ENCODE data around the gene SUPV3L1. TPM values are rescaled to one million over a fixed set of nuclear protein-coding genes. Genes with fewer than 3 reads are reported as not detected.
A peak's percentile ranks its signal among the peaks of the same experiment; 100 is the strongest.

The SUPV3L1 gene
- total and polyA plus RNA-seq, 9 of the 15 experiments (the other 6 are each of a cell fraction or from before 2014, with no cell fraction given), result 45.2 to 156 (median 92.6) TPM

GRCh38 chr10:69217119-69217754 is 37.2 kb downstream of the SUPV3L1 start (continued):
- no peak; a peak in 1 of 4 replicates for TF ChIP-seq KDM1A (IDR thresholded peaks at IDR 0.05)
- no peak for TF ChIP-seq NR2F6 (CRISPR knock-in tag; IDR thresholded peaks at IDR 0.05)
- no peak for TF ChIP-seq ESRRB (CRISPR knock-in tag; IDR thresholded peaks at IDR 0.05; ENCODE audit: borderline replicate concordance)
- TF ChIP-seq JUN (IDR thresholded peaks at IDR 0.05; ENCODE audit: borderline replicate concordance, low read depth, low read length), result peak; percentile 92
- no peak for TF ChIP-seq JUN (CRISPR knock-in tag; IDR thresholded peaks at IDR 0.05; ENCODE audit: borderline replicate concordance)
- TF ChIP-seq BDP1 (IDR thresholded peaks at IDR 0.05; ENCODE audit: insufficient read depth, insufficient read length), result no peak
- peak; percentile 13; the same call in 1 of the 2 replicates for TF ChIP-seq ZNF239 (CRISPR knock-in tag; IDR thresholded peaks at IDR 0.05)
- no peak for TF ChIP-seq ZNF134 (CRISPR knock-in tag; conservative IDR thresholded peaks at IDR 0.05)
- no peak for TF ChIP-seq TCFL5 (CRISPR knock-in tag; conservative IDR thresholded peaks at IDR 0.05)
- no peak for TF ChIP-seq ZNF79 (CRISPR knock-in tag; IDR thresholded peaks at IDR 0.05; ENCODE audit: low read depth)
- no peak for TF ChIP-seq ZNF140 (CRISPR knock-in tag; IDR thresholded peaks at IDR 0.05)
- no peak for TF ChIP-seq TARDBP (IDR thresholded peaks at IDR 0.05)
- peak; percentile 70 for TF ChIP-seq TAL1 (IDR thresholded peaks at IDR 0.05)
- TF ChIP-seq, protein P1, sequence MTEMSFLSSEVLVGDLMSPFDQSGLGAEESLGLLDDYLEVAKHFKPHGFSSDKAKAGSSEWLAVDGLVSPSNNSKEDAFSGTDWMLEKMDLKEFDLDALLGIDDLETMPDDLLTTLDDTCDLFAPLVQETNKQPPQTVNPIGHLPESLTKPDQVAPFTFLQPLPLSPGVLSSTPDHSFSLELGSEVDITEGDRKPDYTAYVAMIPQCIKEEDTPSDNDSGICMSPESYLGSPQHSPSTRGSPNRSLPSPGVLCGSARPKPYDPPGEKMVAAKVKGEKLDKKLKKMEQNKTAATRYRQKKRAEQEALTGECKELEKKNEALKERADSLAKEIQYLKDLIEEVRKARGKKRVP (CRISPR knock-in tag; IDR thresholded peaks at IDR 0.05), result peak; percentile 99
- TF ChIP-seq HDAC8 (tag; IDR thresholded peaks at IDR 0.05), result peak; percentile 88
- no peak for TF ChIP-seq MCM2 (IDR thresholded peaks at IDR 0.05; ENCODE audit: low read depth)
- TF ChIP-seq TSC22D4 (tag; IDR thresholded peaks at IDR 0.05), result no peak
- TF ChIP-seq SMAD1 (IDR thresholded peaks at IDR 0.05; ENCODE audit: low read depth, low read length, partially characterized antibody), result peak; percentile 51
- peak; percentile 36; the same call in 1 of the 2 replicates for TF ChIP-seq GMEB1 (CRISPR knock-in tag; IDR thresholded peaks at IDR 0.05)

Measured in K562 (cell line).